ENCODE data around the gene WAS.
"Not testable (repeated sequence)": the region's sequence is repeated elsewhere in the genome, so short reads cannot be mapped to it uniquely, and the experiment has no call there.

WAS gene

DNA sequence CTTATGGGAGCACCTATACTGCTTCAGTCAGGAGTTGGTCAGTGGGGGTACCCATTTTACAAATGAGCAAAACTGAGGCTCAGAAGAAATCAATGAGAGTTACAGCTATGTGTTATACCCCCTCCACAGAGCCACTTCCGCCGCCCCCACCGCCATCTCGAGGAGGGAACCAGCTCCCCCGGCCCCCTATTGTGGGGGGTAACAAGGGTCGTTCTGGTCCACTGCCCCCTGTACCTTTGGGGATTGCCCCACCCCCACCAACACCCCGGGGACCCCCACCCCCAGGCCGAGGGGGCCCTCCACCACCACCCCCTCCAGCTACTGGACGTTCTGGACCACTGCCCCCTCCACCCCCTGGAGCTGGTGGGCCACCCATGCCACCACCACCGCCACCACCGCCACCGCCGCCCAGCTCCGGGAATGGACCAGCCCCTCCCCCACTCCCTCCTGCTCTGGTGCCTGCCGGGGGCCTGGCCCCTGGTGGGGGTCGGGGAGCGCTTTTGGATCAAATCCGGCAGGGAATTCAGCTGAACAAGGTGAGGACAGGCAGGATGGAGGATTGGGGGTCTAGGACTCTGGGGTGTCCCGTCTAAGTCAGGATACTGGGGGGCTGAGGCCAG lies 5.0 kb downstream of the WAS start:
- no peak for FAIRE-seq

DNA sequence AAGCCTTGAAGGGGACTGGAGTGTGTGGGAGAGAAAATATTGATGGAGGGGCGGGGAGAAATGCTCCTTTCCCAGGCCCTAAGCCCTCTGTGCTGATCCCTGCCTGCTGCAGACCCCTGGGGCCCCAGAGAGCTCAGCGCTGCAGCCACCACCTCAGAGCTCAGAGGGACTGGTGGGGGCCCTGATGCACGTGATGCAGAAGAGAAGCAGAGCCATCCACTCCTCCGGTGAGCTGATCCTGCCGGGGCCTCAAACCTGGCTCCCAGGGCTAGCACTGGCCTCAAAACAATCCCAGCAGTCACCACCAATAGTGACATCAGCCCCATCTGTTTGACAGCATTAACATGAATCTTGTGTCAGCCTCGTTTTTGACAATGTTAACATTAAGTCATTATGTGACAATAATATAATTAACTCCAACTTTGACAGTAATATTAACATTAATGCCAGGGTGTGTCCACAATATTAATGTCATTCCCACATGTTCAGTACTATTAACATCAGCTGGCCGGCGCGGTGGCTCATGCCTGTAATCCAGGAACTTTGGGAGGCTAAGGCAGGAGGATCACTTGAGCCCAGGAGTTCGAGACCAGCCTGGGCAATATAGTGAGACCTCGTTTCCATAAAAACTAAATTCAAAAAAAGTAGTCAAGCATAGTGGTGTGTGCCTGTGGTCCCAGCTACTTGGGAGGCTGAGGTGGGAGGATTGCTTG lies 5.8 kb downstream of the WAS start:
- no peak for FAIRE-seq

DNA sequence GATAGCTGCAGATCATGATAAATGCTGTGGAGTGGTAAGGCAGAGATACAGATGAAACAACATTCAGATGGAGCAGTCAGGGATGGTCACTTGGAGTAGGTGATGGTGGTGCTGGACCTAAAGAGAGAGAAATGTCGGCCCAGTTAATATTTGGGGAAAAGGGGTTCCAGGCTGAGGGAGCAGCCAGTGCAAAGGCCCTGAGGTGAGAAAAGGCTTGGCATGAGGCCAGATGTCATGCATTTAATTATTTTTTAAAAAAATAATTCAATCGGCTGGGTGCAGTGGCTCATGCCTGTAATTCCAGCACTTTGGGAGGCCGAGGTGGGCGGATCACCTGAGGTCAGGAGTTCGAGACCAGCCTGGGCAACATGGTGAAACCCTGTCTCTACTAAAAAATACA lies 8.1 kb downstream of the WAS start:
- not testable (repeated sequence) for FAIRE-seq

DNA sequence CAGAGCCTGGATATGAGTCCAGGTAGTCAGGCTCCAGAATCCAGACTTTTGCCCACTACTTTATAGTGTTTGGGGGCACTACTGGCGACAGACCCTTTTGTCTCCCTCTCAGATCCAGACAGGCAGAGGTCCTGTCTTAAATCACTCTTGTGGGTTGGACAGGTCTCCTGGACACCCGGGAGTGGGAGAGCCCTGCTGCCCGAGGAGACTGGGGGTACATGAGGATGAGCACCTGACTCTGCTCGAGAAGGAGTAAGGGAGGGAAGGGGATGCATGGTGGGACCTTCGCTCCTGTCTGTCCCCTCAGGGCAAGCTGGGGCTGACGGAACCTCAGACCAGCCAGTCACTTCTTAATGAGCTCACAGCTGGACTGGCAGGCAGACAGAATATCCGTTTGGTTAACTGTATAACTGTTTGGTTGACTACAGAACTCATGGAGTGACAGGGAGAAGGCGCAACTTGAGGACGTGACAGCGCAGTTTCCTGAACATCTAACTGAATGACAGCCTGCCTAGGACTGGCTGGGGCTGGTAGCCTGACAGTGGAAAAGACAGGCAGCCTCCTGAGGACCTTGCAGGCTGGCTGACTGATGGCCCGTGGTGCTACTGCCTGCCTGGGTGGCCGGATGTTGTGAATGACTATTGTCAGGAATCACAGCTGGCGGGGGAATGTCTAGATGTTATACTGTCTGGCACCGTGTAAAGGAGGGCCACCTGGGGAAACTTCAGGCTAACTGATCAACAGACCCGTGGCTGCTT lies 11.4 kb downstream of the WAS start:
- FAIRE-seq: no peak

DNA sequence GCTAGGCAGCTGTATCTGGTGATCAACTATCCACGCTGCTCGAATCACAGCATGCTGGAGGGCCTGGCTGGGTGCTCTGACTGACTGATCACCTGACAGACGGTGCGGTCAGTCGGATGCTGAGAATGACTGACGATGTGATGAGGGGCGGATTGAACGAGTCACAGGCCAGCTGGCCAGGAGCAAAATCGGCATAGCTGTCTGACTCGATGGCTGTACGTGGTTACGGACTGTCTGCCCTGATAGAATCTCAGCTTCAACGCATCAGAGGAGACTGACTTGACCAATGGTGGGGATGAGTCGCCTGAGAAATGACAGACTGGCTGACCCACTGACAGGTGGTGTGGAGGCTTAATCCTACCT lies 11.9 kb downstream of the WAS start:
- peak; percentile 58 for FAIRE-seq

DNA sequence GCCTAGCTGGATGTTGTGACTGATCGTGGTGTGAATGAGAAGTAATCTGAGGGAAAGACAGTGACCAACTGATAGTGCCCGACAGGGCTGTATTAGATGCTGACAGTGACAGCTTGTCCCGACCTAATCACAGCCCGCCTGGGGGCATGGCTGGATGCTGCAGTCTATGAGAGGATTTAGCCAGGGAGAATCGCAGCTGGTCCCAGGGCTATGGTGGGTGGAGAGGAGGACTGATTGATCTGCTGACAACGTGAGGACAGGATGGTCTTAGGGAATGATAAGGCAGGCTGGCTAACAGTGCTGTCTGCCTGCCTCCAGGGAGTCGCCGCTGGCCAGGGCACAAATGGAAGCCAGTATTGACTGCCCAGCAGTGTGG lies 12.3 kb downstream of the WAS start:
- FAIRE-seq: no peak

DNA sequence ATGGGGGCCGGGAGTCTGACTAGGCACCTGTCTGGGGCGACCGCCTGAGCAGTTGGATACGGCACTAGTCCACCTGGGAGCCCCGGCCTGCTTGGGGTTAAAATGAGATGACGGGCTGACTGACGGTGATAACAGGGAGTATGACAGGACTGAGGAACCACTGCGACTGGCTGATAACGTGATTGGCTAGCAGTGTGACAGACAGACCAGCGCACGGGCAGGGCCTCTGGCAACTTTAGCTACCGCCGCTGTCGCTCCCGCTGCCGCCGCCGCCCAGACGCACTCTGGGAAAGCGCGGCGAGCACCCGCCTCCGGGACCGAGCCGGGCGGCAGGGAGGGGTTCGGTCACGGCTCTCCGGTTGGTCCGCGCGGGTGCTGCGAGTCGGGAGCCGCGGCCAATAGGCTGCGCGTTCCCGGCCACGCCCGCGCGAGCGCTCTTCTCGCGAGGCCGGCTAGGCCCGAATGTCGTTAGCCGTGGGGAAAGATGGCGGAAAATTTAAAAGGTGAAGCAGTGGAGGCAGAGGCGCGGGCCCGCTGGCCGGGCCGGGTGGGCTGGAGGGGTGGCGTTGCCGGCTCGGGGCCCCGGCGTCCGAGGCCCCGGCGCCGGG lies 12.8 kb downstream of the WAS start, which contains the start of gene SUV39H1:
Gene SUV39H1 (plus strand): TSS at position 434 of the 608 bp plus-strand sequence. CDS start 51 bp downstream, at position 485.
- no peak for FAIRE-seq

DNA sequence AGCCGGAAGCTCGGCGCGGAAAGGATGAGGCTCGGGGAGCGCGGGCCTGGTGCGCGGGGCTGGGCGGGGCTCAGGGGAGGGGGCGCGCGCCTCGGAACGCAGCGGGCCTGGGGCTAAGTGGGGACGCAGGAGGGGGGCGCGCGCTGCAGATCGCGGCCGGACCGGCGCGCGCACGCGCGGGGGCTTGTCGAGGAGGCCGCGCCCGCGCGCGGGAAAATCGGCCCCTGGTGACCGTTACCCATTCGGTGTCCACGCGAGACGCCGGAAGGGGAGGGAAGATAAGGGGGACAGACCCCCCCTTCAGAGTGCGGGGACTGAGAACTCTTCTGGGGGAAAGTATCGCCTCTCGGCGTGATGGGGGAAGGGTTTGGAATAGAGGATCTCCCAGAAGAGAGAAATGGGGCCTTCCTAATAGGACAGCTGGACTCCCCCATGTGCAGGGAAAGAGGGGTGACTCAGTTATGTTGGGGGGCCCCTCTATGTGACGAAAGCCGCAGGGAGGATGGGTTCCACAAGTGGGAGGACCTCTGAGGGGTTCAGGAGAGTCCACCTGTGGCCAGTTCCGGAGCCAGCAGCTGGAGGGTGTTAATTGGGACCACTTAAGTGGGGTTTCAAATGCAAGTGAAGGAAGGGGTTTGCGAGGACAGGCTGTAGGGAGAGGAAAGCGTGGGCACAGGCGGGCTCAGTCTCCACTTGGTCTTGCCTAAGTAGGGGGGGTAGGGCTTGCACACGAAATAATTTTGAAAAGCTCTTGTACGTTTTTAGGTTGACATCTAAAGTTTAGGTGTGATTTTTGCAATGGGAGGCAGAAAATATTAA lies 13.5 kb downstream of the WAS start:
- no peak for FAIRE-seq

DNA sequence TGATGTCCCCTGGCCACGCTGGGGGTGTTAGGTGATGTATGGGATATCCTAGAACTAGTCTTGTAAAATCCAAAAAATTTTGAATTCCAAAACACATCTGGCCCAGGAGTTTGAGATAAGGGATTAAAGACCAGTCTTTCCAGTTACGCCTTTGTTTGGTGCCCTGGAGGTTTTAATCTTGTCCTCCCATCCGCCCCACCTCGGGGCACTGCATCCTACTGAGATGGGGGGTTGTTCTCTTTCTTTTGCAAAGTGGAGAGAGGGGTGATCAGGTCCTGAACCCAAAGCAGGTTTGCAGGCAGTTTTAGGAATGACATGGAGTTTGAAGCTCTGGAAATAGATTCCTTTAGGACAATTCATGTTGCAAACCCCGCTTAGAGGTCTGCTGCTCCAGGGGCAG lies 14.7 kb downstream of the WAS start:
- no peak for FAIRE-seq

DNA sequence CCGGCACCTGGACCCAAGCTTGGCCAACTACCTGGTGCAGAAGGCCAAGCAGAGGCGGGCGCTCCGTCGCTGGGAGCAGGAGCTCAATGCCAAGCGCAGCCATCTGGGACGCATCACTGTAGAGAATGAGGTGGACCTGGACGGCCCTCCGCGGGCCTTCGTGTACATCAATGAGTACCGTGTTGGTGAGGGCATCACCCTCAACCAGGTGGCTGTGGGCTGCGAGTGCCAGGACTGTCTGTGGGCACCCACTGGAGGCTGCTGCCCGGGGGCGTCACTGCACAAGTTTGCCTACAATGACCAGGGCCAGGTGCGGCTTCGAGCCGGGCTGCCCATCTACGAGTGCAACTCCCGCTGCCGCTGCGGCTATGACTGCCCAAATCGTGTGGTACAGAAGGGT lies 16.6 kb downstream of the WAS start:
- FAIRE-seq: no peak

DNA sequence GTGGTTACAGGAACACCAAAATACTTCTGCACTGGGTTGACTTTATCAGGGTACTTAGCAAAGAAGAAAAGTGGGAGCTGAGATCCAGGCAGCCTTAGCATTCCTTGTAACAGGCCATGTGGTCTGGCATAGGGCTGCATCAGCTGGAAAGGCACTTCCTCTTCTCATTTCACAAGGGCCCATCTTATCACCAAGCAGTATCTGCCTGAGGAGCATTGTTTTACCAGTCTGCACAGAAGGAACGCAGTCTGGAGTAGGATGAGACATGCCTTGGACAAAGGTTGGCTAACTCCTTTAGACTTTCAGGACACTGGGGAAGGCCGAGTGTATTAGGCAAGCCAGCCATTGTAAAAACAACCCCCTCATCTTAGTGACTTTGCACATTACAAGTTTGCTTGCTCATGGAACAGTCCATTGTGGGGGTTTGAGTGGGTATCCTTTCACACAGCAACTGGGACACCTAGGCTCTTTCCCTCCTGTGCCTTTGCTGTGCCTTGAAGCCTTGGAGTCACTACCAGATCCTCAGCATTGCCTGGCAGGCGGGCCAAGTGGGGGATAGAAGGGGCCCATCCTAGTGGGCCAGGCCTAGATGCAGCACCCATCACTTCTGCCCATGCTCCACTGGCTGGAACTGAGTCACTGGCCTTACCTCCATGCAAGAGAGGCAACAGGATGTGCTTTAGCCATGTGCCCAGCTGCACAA lies 17.5 kb downstream of the WAS start:
- no peak for FAIRE-seq

DNA sequence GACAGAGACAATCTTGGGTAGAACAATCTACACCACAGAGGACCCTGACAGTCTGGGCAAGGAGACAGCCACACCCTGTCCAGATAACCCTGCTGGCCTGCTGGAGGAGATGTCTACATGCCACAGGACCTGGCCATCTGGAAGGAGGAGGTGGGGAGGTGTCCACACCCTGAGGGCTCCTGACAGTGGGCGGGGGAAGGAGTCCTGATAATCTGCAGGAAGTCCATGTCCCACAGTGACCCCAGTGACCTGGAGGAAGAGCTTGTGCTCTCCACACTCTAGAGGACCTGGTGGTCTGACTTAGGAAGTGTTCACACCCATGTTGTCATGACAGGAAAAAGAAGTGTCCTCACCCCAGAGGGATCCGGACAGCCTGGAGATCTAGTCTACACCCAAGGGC lies 18.4 kb downstream of the WAS start:
- no peak for FAIRE-seq

DNA sequence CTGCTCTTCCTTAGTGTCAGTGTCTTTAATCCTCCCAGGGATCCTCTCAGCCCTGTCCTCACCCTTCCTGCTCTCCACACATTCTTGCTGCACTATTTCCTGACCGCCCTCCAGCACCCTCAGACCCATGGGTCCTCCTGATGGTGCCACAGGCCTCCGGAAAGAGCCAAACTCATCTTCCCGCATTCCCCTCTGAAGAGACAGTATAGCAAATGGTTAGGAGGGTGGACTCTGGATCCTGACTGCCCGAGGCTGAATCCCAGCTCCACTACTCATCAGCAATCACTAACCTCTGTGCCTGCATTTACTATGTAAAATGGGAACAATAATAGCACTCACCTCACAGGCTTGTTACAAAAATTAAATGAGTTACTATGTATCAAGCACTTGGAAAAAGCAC lies 19.1 kb downstream of the WAS start:
- no peak for FAIRE-seq

DNA sequence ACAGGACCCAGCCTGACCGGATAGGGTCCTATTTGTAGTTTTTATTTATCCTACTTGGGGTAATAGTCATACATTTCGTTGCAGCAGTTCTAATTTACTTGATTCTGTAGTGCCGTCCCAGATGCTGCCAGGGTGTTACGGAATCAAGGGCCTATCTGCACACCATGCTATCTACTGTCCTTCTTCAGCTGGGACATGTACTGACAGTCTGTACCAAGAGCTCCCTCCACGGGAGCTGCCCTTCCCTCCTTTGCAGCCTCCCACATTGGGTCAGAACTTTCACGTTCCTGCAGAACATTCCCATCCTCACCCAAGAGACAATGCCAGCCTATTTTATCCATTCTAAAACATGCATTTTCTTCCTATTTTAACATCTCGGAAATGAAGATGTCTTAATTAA lies 19.6 kb downstream of the WAS start:
- no peak for FAIRE-seq

DNA sequence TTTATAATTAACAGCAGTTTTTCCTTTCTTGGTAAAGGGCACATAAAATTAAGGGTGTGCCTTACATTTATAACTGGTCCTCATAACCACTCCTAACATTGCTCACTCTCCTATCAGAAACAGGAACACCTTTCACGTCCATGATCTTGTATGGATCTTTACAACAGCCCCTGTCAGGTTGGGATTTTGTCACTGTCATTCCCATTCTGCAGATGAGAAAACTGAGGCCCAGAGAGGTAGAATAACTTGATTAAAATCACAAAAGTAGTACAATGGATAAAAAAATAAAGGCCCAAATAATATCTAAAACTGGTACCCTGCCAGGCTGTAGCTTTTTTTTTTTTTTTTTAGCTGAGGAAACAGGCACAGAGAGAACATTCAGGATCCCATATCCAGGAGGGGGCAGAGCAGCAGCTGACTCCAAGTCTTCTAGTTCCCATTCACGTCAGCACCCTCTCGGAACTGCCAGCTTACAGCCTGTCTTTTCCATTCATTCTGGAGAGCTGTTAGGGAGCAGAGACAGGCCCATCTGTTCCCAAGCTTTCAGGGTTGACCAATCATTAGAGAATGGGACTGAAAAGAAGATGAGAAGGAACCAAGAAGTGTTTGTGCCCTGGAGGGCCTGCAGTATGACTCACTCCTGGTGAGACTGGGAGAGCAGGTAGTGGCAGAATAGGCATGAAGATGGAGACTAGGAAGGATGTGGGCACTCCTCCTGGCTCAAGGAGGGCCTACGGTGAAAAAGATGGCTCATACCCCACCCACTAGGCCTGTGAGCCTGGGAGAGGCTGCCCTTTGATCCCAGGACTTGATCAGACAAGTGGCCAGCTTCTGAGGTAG lies 20.3 kb downstream of the WAS start:
- no peak for FAIRE-seq

DNA sequence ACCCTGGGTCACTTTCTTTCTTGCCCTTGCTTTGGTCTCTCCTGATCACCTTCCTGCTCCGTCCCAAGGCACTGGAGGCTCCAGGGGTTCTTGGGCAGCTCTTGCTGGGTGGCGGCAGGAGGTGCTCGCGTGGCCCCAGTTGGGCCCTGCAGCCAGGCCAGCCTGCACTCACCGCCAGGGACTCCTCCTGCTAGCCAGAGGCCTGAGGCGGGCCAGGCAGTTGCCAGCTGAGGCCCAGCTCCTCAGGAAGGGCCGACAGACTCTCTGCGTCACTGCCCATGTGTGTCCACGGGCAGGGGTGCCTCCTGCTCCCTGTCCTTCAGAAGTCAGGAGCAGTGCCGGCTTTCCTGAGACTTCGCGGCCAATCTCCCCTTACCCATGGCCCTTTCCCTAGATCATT lies 22.3 kb downstream of the WAS start:
- no peak for FAIRE-seq

DNA sequence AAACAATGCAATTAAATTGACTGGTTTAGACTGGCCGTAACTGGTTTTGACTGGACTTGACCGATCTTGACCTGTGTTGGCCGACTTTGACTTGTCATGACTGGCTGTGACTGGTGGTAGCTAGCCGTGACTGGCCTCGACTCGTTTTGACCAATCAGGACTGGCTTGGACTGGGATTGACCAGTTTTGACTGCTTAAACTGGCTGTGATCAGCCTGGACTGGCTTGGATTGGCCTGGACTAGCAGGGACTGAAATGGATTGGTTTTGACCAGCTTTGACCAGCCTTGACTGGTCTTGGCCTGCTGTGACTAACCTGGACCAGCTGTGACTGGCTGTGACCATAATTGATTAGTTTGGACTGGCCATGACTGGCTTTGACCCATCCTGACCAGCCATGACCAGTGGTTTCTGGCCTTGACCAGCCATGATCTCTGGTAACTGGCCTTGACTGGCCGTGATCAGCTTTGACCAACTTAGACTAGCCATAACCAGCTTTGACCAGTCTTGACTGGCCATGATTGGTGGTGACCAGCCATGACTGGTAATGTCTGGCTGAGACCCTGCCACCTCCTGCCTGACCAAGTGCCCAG lies 26.0 kb downstream of the WAS start:
- FAIRE-seq: no peak

DNA sequence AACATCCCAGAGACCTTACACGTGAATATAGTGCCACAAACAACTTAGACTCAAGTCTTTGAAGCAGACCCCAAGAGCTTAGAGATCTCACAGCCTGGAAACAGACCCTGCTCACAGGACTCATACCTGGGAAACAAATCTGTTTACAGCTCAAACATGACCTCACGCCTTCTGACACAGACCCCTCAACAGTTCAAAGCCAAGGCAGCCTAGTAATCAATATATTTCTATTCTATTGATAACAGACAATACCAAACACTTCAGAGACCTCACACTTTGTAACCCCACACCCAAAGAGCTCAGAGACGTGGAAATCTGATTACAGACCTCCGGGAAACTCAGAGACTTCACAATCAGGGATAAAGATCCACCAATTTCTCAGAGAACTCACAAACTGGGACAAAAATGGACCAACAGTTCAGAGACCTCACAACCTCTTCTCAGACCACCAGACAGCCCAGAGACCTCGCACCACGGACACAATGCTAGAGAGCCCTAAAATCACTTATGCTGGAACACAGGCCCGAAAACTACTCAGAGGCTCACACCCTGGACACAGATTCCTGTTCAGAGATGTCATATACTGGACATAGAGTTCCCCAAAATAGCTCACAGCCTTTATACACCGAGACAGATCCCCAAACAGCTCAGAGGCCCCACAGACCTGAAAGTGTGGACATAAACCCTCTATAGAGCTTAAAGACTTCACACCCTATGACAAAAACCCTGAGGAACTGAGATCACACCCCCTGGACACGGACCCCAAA lies 27.7 kb downstream of the WAS start:
- no peak for FAIRE-seq

DNA sequence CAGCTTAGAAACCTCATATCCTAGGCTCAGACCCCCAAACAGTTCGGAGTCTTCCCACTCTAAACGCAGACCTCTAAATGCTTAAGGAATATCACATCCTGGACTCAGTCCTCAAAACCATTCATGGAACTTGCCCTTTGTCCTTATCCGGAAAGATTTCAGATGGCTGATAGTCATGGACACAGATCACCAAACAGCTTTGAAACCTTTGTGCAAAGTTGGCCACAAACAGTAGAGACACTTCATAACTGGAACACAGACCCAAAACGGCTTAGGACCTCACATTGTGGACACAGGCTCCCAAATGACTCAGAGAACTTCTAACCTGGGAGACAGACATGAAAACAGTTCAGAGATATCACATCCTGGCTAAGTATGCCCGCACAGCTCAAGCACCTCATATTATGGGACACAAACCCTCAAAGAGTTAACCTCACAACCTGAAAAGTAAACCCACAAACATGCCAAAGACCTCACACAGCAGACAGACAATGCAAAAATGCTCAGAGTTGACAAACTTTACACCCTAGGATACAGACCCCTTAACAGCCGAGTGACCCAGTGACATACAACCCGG lies 28.4 kb downstream of the WAS start:
- FAIRE-seq: no peak

DNA sequence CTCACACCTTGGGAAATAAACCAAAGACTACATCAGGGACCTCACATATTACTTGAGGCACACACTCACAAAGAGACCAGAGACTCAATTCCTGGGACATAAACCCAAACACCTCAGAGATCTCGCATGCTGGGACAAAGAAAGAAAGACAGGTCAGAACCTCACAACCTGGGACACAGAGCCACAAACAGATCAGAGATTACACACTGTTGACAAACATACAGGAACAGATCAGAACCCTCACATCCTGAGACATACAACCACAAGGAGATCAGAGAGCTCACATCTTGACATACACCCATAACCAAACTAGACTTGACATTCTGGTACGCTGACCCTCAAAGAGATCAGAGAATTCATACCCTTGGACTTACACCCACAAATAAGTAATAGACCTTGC lies 30.2 kb downstream of the WAS start:
- FAIRE-seq: no peak

Data from islet of Langerhans (tissue), 1 donor.